Neural progenitor cell (in vitro differentiated cells): ENCODE measurements around the gene IFT25. TPM values are rescaled to one million over a fixed set of nuclear protein-coding genes. Genes with fewer than 3 reads are reported as not detected.
"Not testable (repeated sequence)": the region's sequence is repeated elsewhere in the genome, so short reads cannot be mapped to it uniquely, and the experiment has no call there.

Experiments
- DNase-seq: peaks from one replicate; pipeline ENCODE4 v3.0.0-alpha.2; 2016; ENCODE audit warnings: low spot score
- H2AFZ ChIP-seq: fragments of 200-600 bp; sonication (generic); replicated peaks from 2 replicates; pipeline ENCODE4 v1.6.1; 2016; ENCODE audit warnings: antibody characterized with exemption
- H3F3A ChIP-seq: fragments of 200-600 bp; sonication (generic); 2 replicates; pipeline ENCODE4 v1.6.1; 2016; ENCODE audit warnings: antibody characterized with exemption, low read depth
- H3K27ac ChIP-seq: fragments of 200-600 bp; sonication (generic); 2 replicates; pipeline ENCODE4 v1.5.1; 2016; ENCODE audit warnings: mild to moderate bottlenecking
- H3K27me3 ChIP-seq: fragments of 200-600 bp; sonication (generic); 2 replicates; pipeline ENCODE4 v1.6.1; 2016; ENCODE audit warnings: mild to moderate bottlenecking, moderate library complexity
- H3K36me3 ChIP-seq: fragments of 200-600 bp; sonication (generic); 2 replicates; pipeline ENCODE4 v1.5.1; 2016
- H3K4me1 ChIP-seq: fragments of 200-600 bp; sonication (generic); 2 replicates; pipeline ENCODE4 v1.6.1; 2016; ENCODE audit warnings: mixed run types
- H3K4me2 ChIP-seq: fragments of 200-600 bp; sonication (generic); 2 replicates; pipeline ENCODE4 v1.6.1; 2016
- H3K4me3 ChIP-seq: fragments of 200-600 bp; sonication (generic); 2 replicates; pipeline ENCODE4 v1.5.1; 2016
- H3K79me2 ChIP-seq: fragments of 200-600 bp; sonication (generic); 2 replicates; pipeline ENCODE4 v1.6.1; 2016; ENCODE audit warnings: low read depth
- H3K9ac ChIP-seq: fragments of 200-600 bp; sonication (generic); 2 replicates; pipeline ENCODE4 v1.6.1; 2016
- H3K9me3 ChIP-seq: fragments of 200-600 bp; sonication (generic); 2 replicates; pipeline ENCODE4 v1.5.1; 2016; ENCODE audit warnings: low read depth
- H4K20me1 ChIP-seq: fragments of 200-600 bp; sonication (generic); 2 replicates; pipeline ENCODE4 v1.6.1; 2016; ENCODE audit warnings: low read depth
- H3K27ac Mint-ChIP-seq: 3 replicates; pipeline ENCODE4 v1.8.0; 2021; ENCODE audit warnings: mixed read lengths
- H3K27me3 Mint-ChIP-seq: 2 replicates; pipeline ENCODE4 v1.8.0; 2022; ENCODE audit warnings: low read depth, mild to moderate bottlenecking, inconsistent platforms, moderate library complexity, mixed read lengths; ENCODE audit not compliant: insufficient read depth
- H3K36me3 Mint-ChIP-seq: 3 replicates; pipeline ENCODE4 v1.8.0; 2021; ENCODE audit warnings: mixed read lengths
- H3K4me1 Mint-ChIP-seq: 3 replicates; pipeline ENCODE4 v1.8.0; 2021; ENCODE audit warnings: mixed read lengths
- H3K4me3 Mint-ChIP-seq: 3 replicates; pipeline ENCODE4 v1.8.0; 2021; ENCODE audit warnings: mild to moderate bottlenecking, moderate library complexity, mixed read lengths
- H3K9me3 Mint-ChIP-seq: 3 replicates; pipeline ENCODE4 v1.8.0; 2020; ENCODE audit warnings: mixed read lengths
- CTCF ChIP-seq: fragments of 200-600 bp; sonication (generic); IDR thresholded peaks from 2 replicates; pipeline ENCODE4 v1.5.1; 2017; ENCODE audit warnings: antibody characterized with exemption, mild to moderate bottlenecking
- EZH2 ChIP-seq: fragments of 200-600 bp; sonication (generic); IDR thresholded peaks from 2 replicates; pipeline ENCODE4 v1.6.1; 2017; ENCODE audit warnings: antibody characterized with exemption, mild to moderate bottlenecking, moderate library complexity
- EZH2phosphoT487 ChIP-seq: fragments of 200-600 bp; sonication (generic); IDR thresholded peaks from 2 replicates; pipeline ENCODE4 v1.6.1; 2017; ENCODE audit warnings: antibody characterized with exemption
- total RNA-seq: library from RNA; depleted of rRNA; stranded (reverse); fragments of >200 nt; gene quantifications from 2 replicates; pipeline ENCODE4 v1.2.3, GENCODE V29; 2015; ENCODE audit warnings: low replicate concordance

The IFT25 gene
- 48.4 and 54.0 TPM in 2 replicates for total RNA-seq

GRCh38 chr1:53945433-53946251 is at the start of gene IFT25:
Gene IFT25 (minus strand): TSS chr1:53945699. CDS start chr1:53940082, 5,617 bp downstream.
- H3K4me1 ChIP-seq: peaks cover 30% of the 10 kb centered on the region
- Mint-ChIP-seq H3K27ac (peak within 1 kb of the TSS; percentile 72), H3K9me3 (no peaks in the 10 kb centered on the region), H3K4me3 (peak within 1 kb of the TSS; percentile 94), H3K4me1 (peaks cover 57% of the 10 kb centered on the region), H3K36me3 (peaks cover 12% of the 10 kb centered on the region), H3K27me3 (no peaks in the 10 kb centered on the region)
- peak within 1 kb of the TSS; percentile 78 for H3K4me3 ChIP-seq
- no peaks in the 10 kb centered on the region for H3K27me3 ChIP-seq
- H3K27ac ChIP-seq: peak within 1 kb of the TSS; percentile 78
- no peaks in the 10 kb centered on the region for H3K9me3 ChIP-seq
- peak within 1 kb of the TSS; percentile 60 for H3K9ac ChIP-seq
- H3K79me2 ChIP-seq: peaks cover 82% of the 10 kb centered on the region
- H3F3A ChIP-seq: peaks cover 21% of the 10 kb centered on the region
- H2AFZ ChIP-seq: peak within 1 kb of the TSS; percentile 96
- TF ChIP-seq CTCF: no peak
- no peak for TF ChIP-seq EZH2phosphoT487
- no peak for TF ChIP-seq EZH2
- no peaks in the 10 kb centered on the region for H3K36me3 ChIP-seq
- H4K20me1 ChIP-seq: peaks cover 30% of the 10 kb centered on the region
- H3K4me2 ChIP-seq: peak within 1 kb of the TSS; percentile 93
- DNase-seq: peak; percentile 97

GRCh38 chr1:53994516-53994915 is 49.0 kb upstream of the IFT25 start:
- not testable (repeated sequence) for H3K4me1 Mint-ChIP-seq, H3K9me3 ChIP-seq, H3K27me3 Mint-ChIP-seq, H3K36me3 ChIP-seq, H3K27ac Mint-ChIP-seq, H3K27me3 ChIP-seq, H3K4me3 Mint-ChIP-seq, H3K4me3 ChIP-seq, H3K9me3 Mint-ChIP-seq, H3F3A ChIP-seq, H3K4me2 ChIP-seq, H3K79me2 ChIP-seq, H3K4me1 ChIP-seq, H2AFZ ChIP-seq, DNase-seq, H4K20me1 ChIP-seq, H3K36me3 Mint-ChIP-seq, H3K9ac ChIP-seq, H3K27ac ChIP-seq

- no peaks in the 10 kb centered on the region for H4K20me1 ChIP-seq
- H3K4me1 Mint-ChIP-seq: no peaks in the 10 kb centered on the region
- H3K4me2 ChIP-seq: no peak overlapping the region
- peak overlapping the region; percentile 34 for H2AFZ ChIP-seq
- no peaks in the 10 kb centered on the region for H3K27me3 ChIP-seq
- no peak overlapping the region for H3K4me3 ChIP-seq
- TF ChIP-seq CTCF (peak; percentile 48), EZH2 (no peak), EZH2phosphoT487 (no peak)
- no peak overlapping the region for H3K27ac ChIP-seq
- no peaks in the 10 kb centered on the region for H3K36me3 Mint-ChIP-seq
- peak; percentile 56 for DNase-seq
- H3K4me3 Mint-ChIP-seq: no peak overlapping the region
- no peaks in the 10 kb centered on the region for H3K4me1 ChIP-seq
- H3K9me3 Mint-ChIP-seq: no peaks in the 10 kb centered on the region
- H3K9me3 ChIP-seq: no peaks in the 10 kb centered on the region
- no peaks in the 10 kb centered on the region for H3K79me2 ChIP-seq
- peaks cover 5% of the 10 kb centered on the region for H3K27me3 Mint-ChIP-seq
- H3K36me3 ChIP-seq: no peaks in the 10 kb centered on the region
- H3K27ac Mint-ChIP-seq: no peak overlapping the region
- no peak overlapping the region for H3K9ac ChIP-seq
- H3F3A ChIP-seq: no peaks in the 10 kb centered on the region
These were observed 46.8 kb upstream of the IFT25 start for GRCh38 chr1:53992085-53992874.
